Body of pancreas (tissue), 4 donors: Measurements from ENCODE around the gene EXOSC7. TPM values are rescaled to one million over a fixed set of nuclear protein-coding genes. Genes with fewer than 3 reads are reported as not detected.

Source experiments
- ATAC-seq: fragments of 150-250 bp; one replicate; pipeline ENCODE4 v1.9.1; 2016
- DNase-seq, 4 donors: peaks; one replicate each; pipeline ENCODE4 v3.0.0-alpha.2; 2019
- H3K27ac ChIP-seq, 4 donors: fragments of 200-600 bp; sonication (generic); 1 replicate in 3 of 4; 2 replicates in 1 of 4; pipeline versions ENCODE4 v1.5.1 to v1.6.1; 2016 to 2019; ENCODE audit warnings: mild to moderate bottlenecking in 1 of 4, mixed read lengths in 1 of 4, moderate library complexity in 1 of 4
- H3K27me3 ChIP-seq, 2 donors: fragments of 200-600 bp; sonication (generic); one replicate each; pipeline ENCODE4 v1.6.0; 2016; ENCODE audit warnings: mild to moderate bottlenecking in 1 of 2
- H3K36me3 ChIP-seq, 2 donors: fragments of 200-600 bp; sonication (generic); replicated peaks in 1 of 2; 2 replicates each; pipeline ENCODE4 v1.5.1; 2016; ENCODE audit warnings: low read depth in 2 of 2; ENCODE audit not compliant: insufficient read depth in 1 of 2
- H3K4me1 ChIP-seq: fragments of 200-600 bp; sonication (generic); one replicate; pipeline ENCODE4 v1.6.0; 2016
- H3K4me3 ChIP-seq, 2 donors: fragments of 200-600 bp; sonication (generic); 1 replicate in 1 of 2; 2 replicates in 1 of 2; pipeline ENCODE4 v1.5.1; 2016 to 2019
- H3K9me3 ChIP-seq, 3 donors: fragments of 200-600 bp; sonication (generic); 1 replicate in 2 of 3; 2 replicates in 1 of 3; pipeline ENCODE4 v1.5.1; 2016
- POLR2A ChIP-seq, 3 donors: fragments of 450-650 bp; IDR thresholded peaks; one replicate each; pipeline ENCODE4 v1.6.1; 2016; ENCODE audit warnings: antibody characterized with exemption in 3 of 3, mild to moderate bottlenecking in 2 of 3
- WGBS, 2 donors: methylation state at CpG; one replicate each; pipeline ENCODE4 v1.1.5; 2017; 5-methylcytosine and 5-hydroxymethylcytosine counted together
- intact Hi-C: fragments of 100-400 bp; cut with DNase I; formaldehyde crosslinking; loops from one replicate; pipeline ENCODE4 v1.15.1; 2023
- total RNA-seq, 2 donors: library from RNA; depleted of rRNA; stranded (reverse); fragments of >200 nt; gene quantifications; one replicate each; pipeline ENCODE4 v1.1.0, GENCODE V29; 2016
- TF ChIP-seq, protein P1 (sequence below), 7 experiments: fragments of 450-650 bp in 4 of 7; fragments of 200-600 bp in 3 of 7; sonication (generic) in 3 of 7; IDR thresholded peaks; one replicate each; pipeline ENCODE4 v1.5.1; 2016 to 2019; ENCODE audit warnings: antibody characterized with exemption in 7 of 7

The EXOSC7 gene
- total RNA-seq, 2 donors from 2014 or later = 18.2 to 33.6 TPM

DNA sequence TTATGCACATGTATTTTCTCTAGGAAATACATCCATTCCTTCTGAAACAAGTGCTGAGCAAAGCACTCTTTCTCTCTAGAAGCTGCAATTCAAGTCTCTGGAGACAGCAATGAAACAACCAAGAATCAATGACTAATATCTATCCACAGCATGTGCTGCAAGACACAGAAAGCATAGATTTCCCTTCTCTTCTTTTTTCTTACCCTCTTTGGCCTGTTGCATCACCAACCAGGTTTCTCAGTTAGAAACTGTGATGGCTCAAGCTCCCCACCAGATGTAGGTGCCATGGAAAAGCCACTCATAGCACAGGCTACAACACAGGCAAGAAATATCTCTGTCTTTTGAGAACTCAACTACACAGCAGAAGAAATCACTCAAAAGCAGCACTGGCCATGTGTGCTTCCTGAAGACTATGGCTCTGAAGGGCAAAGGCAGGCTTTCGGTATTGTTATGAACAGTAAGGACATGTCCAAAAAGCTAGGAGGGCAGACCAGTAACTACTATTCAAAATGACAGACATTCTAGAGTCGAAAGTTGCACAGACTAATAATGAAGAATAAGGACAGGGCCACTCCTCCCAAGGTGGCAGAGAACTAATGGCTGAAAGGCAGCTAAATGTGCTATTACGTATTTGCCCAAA lies 15.5 kb upstream of the EXOSC7 start:
- 96 to 97% methylated on average over 3 of the region's 3 CpGs for WGBS, 2 donors
- H3K4me1 ChIP-seq = no peaks in the 10 kb centered on the region

DNA sequence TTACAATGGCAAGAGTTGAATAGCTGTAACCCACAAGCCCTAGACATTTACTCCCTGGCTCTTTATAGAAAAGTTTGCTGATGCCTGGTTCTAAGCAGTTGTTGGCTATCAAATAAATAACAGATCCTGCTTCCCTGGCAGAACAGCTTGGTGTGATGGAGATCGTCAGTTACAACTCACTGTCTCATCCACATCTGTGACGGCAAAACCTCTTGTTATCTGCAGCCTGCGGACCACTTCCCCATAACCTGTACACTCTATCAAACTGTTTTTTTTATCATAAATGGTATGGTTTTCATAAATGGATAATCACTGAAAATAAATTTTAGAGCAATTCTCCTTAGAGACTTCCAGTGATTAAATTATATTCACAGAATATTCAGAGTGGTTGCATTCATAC lies 14.2 kb upstream of the EXOSC7 start:
- intact Hi-C loops = no loop called here
- H3K36me3 ChIP-seq = no peaks in the 10 kb centered on the region
- H3K27me3 ChIP-seq = no peaks in the 10 kb centered on the region
- no peak overlapping the region for H3K4me3 ChIP-seq
- DNase-seq = no peak
- no peaks in the 10 kb centered on the region for H3K9me3 ChIP-seq
- no peaks in the 10 kb centered on the region for H3K4me1 ChIP-seq
- no peak for ATAC-seq
- WGBS, 2 donors = 85 to 93% methylated on average over 3 of the region's 3 CpGs
- no peak for TF ChIP-seq POLR2A (IDR thresholded peaks at IDR 0.05)
- TF ChIP-seq, protein P1, sequence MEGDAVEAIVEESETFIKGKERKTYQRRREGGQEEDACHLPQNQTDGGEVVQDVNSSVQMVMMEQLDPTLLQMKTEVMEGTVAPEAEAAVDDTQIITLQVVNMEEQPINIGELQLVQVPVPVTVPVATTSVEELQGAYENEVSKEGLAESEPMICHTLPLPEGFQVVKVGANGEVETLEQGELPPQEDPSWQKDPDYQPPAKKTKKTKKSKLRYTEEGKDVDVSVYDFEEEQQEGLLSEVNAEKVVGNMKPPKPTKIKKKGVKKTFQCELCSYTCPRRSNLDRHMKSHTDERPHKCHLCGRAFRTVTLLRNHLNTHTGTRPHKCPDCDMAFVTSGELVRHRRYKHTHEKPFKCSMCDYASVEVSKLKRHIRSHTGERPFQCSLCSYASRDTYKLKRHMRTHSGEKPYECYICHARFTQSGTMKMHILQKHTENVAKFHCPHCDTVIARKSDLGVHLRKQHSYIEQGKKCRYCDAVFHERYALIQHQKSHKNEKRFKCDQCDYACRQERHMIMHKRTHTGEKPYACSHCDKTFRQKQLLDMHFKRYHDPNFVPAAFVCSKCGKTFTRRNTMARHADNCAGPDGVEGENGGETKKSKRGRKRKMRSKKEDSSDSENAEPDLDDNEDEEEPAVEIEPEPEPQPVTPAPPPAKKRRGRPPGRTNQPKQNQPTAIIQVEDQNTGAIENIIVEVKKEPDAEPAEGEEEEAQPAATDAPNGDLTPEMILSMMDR (IDR thresholded peaks at IDR 0.05) = no peak
- H3K27ac ChIP-seq = no peak overlapping the region

More for the DNA sequence above, 15.5 kb upstream of the EXOSC7 start:
- Histone ChIP-seq H3K27me3 (no peaks in the 10 kb centered on the region), H3K36me3 (no peaks in the 10 kb centered on the region), H3K27ac (no peak overlapping the region), H3K9me3 (no peaks in the 10 kb centered on the region), H3K4me3 (no peak overlapping the region)
- intact Hi-C loops = no loop called here
- TF ChIP-seq, protein P1 (IDR thresholded peaks at IDR 0.05) = no peak
- TF ChIP-seq POLR2A (IDR thresholded peaks at IDR 0.05) = no peak
- ATAC-seq (no peak), DNase-seq (no peak)

DNA sequence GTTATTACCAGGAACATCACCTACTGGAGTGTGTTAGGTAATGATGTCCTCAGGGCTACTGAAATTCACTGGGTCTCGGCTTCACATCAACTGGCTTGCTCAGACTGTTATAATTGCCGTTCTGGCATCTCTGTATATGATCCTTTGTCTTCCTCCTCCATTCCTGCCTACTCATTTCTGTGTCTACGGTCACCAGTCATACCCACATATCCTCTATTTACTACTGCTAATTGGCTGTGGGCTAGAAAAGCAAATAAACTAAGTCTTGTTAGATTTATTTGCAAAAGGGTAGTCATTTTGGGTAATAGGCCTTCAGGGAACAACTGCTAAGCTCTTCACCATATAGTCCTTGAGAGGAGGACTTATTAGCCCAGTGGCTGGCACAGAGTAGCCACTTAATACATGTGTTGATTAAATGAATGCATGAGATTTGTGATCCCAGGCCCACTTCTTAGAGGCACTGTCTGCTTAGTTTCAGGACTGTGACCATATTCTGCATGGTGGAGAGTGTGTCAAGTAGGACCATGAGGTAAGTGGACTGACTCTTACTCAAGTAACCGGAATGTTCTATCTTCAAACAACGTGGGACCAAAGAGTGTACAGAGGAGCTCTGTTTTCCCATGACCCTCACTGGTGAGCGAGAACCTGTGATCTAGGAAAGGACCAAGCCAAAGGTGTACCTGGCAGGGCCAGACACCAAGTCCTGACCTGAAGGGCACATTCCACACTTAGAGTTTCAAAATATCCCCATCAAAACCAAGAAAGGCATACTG lies 13.2 kb upstream of the EXOSC7 start:
- intact Hi-C loops = no loop called here
- H3K36me3 ChIP-seq = no peaks in the 10 kb centered on the region
- no peak overlapping the region for H3K4me3 ChIP-seq
- DNase-seq = no peak
- H3K27ac ChIP-seq = no peak overlapping the region
- H3K27me3 ChIP-seq = no peaks in the 10 kb centered on the region
- WGBS, 2 donors = 88 to 90% methylated on average over 6 of the region's 6 CpGs
- no peak for TF ChIP-seq POLR2A (IDR thresholded peaks at IDR 0.05)
- TF ChIP-seq, protein P1 (IDR thresholded peaks at IDR 0.05) = no peak
- H3K9me3 ChIP-seq = no peaks in the 10 kb centered on the region
- no peaks in the 10 kb centered on the region for H3K4me1 ChIP-seq
- ATAC-seq = no peak

DNA sequence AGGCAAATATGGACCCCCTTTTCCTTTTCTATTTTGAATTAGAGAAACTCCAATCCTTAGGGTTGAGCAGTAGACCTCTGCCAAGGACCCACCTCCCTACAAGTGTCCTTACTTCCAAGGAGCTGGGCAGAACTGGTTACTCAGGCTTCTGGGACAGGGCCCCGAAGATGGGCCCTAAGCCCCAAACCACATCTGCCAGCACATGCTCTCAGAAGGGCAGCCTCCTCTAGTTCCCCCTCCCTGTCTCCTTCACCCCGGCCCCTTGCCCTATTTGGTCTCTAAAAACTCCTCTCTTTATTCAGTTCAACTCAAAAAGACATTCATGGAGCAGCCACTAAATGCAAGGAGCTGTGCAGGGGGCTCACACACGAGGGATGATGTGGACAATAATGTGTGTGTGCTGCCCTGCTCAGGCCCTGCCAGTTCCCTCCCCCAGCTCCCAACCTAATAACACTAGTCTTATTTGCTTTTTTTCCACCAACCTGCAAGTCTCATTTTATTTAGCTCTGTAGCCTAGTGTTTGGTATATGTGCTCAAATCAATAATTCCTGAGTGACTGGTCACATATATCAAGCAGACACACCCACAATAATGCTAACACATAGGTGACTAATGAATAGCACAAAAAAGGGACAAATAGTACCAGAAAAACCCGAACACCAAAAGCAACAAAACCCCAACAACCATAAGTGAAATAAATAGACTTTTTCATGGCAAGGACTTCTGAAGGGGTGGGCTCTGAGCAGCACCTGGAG lies 12.3 kb upstream of the EXOSC7 start:
- DNase-seq = no peak
- no peak for TF ChIP-seq POLR2A (IDR thresholded peaks at IDR 0.05)
- TF ChIP-seq, protein P1 (IDR thresholded peaks at IDR 0.05) = no peak
- ATAC-seq = no peak
- no peak overlapping the region for H3K27ac ChIP-seq
- intact Hi-C loops = no loop called here
- H3K27me3 ChIP-seq = no peaks in the 10 kb centered on the region
- H3K9me3 ChIP-seq = no peaks in the 10 kb centered on the region
- no peak overlapping the region for H3K4me3 ChIP-seq
- 72 to 90% methylated on average over 4 of the region's 4 CpGs for WGBS, 2 donors
- no peaks in the 10 kb centered on the region for H3K4me1 ChIP-seq
- no peaks in the 10 kb centered on the region for H3K36me3 ChIP-seq
